ENCODE results near the gene PLCL2.

PLCL2 gene

GRCh38 chr3:16884748-16885592 lies at the start of gene PLCL2:
TSS of gene PLCL2 (plus strand) at chr3:16884955. CDS start at chr3:16885040, 85 bp downstream.
- DNase-seq (ENCODE audit: low read depth in 2 of 2): peak; percentile 49 to 62

DNA sequence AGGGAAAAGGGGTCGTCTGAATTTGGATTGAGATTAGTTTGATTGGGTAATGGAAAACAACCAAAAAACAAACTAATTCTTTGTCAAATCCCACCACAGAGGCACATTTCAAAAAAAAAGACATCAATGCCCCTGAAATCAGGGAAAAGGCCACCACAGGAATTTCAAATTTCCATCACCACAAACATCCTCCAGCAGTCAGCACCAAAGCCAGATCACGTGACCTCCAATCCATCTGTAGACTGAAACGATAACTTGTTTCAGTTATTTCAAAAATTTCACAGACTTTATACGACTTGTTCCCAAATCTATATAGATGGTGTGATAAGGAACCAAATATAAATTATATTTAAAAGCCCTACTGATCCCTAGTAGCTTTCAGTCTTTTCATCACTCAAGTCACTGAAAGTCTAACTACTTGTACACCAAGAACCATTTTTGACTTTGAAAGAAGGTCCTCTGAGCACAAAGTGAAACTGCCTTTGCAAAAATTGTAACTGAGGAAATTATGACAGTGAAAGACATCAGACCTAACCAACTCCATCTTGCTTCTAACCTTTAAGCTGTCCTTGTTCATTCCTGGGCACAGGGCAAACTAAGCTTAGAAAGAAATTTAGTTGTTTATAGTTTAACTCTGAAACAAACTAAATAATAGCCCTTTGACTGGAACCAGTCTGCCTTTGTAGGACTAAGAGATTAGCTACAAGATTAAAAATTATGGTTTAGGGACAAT lies 48.1 kb upstream of the PLCL2 start:
- no peak for DNase-seq (ENCODE audit: low read depth in 2 of 2)

DNA sequence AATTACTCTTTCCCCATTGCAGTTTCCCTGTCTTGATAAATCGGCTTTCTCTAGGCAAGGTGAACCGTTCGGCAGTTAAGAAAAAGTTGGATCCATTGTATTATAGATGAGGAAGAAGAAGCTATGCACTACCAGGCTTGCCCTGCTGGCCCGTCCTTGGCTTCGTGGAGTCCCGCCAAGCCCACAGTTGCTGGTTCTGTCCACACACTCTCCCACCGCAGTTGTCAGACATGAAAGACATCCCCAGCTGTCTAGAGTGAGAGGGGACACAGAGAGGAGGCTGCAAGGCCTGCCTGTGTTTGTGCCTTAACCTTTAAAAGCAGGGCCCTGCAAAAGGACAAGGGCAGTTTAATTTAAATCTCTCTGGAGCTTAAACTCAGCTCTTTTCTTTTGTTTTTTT lies 47.2 kb upstream of the PLCL2 start:
- DNase-seq (ENCODE audit: low read depth in 2 of 2): no peak

DNA sequence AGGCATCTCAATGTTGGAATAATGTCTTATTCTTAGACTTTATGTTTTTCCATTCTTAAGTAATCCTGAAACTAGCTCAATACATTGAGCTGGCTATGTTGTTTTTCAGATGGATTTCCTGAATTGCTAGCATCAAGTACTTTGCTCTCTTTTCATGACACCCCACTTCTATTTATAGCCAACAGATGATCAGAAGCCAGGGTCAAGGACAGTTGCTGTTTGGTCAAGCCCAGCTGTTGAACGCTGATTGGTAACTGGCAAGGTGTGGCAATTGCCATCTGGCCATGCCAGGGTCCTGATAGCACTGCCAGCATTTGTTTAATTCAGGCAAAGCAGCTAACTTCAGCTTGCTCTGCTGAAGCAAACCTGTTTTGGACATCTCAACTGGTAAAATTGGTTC lies 46.2 kb upstream of the PLCL2 start:
- no peak for DNase-seq (ENCODE audit: low read depth in 2 of 2)

DNA sequence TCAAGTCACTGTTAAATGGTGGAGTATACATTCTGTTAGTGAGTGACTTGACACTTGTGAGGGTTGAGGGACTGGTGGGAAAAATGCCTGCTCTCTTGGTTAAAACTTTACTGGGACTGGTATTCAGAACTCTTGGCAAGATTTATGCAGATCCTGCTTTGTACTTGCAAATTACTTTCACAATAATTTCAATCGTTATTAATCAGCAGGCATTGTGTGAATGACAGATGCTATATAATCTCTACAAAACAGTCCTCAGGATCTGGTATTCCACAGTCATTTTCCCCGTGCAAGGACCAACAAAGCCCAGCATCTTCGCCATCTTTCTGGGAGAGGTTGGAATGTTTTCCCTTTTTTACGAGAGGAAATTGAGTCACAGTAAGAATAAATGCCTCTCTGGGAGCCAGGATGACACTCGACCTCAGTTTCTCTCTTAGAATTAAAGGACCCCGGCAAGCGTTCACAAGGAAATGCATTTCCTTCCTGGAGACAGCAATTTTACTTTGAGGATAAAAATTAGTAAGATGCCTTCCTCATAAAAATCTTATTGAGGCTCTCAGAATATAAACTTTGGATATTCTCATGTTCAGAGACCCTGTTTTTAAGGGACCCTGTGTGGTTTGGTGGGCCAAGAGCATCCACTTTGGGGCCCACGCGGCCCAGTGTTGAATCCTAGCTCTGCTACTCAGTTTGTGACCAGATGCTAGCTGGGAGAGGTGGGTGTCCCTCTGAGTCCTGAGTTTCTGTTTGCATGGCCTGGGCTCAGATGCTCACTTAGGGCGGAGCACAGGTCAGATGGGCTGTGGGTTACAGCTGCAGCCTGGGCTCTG lies 45.3 kb upstream of the PLCL2 start:
- no peak for DNase-seq (ENCODE audit: low read depth in 2 of 2)

- no peak for DNase-seq (ENCODE audit: low read depth in 2 of 2)
Measured at GRCh38 chr3:16840101-16840424, 44.7 kb upstream of the PLCL2 start.

DNA sequence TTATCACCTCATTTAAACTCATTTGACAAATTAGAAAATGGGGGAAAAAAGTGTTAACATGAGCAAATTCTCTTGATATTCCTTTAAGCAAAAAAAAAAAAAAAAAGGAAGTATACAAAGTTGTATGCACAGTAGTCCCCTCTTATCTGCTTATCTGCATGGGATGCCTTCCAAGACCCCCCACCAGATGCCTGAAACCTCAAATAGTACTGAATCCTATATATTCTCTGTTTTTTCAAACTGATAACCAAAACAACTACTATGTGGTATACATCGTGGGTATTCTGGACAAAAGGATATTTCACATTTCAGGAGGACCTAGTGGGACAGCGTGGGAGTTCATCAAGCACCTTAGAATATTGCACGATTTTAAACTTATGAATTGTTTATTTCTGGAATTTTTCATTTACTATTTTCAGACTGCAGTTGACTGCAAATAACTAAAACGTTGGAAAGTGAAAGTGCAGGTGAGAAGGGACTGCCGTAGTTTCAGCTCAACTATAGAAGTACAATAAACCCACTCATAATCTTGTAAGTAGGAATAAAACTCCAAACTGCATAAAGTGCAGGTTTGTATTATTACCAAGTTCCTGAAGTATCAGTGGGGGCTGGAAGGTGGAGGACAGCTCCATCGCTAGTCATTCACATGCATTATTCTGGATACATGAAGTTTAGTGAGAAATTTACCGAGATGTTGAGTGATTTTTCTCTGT lies 43.6 kb upstream of the PLCL2 start:
- no peak for DNase-seq (ENCODE audit: low read depth in 2 of 2)

GRCh38 chr3:16841904-16842271 lies 42.9 kb upstream of the PLCL2 start:
- peak; percentile 27 to 34 for DNase-seq (ENCODE audit: low read depth in 2 of 2)

DNA sequence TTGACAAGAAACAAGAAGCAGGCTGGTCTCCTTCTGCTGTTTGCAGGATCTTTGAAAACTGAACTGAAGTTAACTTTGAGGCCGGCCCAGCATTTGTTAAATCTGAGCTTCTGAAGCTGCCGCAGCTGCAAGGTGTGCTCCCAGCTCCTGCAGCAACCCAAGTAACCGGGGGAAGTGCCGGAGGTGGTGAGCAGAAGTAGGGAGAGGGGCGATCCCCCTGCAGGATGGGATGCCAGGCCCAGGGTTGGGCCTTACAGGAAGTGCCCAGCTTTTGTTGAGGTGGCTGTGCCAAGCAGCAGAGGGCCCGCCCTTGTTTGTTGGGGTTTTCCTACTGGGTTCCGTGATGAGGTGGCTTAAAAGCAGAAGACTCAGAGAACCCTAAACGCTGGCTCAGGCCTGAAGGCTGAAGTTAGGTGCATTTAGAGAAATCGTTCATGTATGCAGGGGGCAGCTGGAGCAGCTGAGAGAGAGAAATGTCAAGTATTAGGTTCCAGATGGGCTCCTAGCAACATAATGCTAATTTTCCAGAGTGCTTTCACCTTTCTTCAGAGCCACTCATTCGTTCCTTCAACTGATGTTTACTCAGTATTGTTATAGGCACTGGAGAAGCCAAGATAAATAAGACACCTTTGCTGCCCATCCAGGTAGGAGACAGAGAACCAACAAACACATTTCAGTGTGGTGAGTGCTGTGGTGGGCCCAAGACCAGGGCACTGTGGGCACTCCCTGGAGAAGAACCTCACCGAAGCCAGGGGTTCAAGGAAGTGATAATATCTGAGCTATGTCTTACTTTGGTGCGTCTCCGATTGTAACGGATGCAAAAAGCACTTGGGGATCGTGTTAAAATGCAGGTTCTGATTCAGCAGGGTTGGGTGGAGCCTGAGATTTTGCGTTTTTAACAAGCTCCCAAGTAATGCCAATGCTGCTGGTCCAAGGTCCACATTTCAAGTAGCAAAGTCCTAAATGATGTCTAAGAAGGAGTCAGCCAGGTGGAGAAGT lies 42.2 kb upstream of the PLCL2 start:
- DNase-seq (ENCODE audit: low read depth in 2 of 2): peak; percentile 53 to 59

DNA sequence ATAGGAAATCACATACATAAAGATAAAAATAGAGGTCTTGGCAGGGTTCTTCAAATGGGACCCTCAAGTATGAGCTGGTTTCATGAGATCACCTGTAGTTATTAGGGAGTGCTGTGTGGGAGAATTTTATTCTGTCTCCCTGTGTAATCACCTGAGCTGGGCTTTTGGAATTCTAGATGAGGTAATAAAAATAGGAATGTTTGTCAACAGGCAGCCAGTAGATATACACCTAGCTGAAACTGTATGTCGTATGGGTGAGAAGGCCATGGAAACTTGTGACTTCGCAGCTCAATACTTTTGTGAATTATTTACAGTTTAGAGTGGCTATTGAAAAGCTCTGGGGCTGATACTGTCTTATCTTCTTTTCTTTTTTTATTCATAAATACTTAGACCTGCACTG lies 40.5 kb upstream of the PLCL2 start:
- DNase-seq (ENCODE audit: low read depth in 2 of 2): no peak

DNA sequence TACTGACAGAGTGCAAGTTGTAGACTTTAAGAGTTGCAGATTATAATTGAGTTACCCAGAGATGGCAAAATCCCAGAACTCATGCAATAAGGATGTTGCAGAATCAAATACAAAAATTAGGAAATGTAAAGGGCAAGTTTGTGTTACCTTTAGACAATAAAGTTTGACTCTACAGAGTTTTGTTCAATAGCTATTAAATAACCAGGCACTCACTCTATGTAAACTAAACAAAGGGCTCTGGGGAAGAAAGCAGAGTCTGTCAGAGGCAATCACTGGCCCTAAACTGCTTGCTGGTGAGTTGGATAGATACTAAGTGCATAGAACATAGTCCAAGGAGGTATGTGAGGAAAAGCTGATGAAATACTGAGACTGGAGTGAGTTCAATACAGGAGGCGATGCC lies 40.0 kb upstream of the PLCL2 start:
- DNase-seq (ENCODE audit: low read depth in 2 of 2): no peak

DNA sequence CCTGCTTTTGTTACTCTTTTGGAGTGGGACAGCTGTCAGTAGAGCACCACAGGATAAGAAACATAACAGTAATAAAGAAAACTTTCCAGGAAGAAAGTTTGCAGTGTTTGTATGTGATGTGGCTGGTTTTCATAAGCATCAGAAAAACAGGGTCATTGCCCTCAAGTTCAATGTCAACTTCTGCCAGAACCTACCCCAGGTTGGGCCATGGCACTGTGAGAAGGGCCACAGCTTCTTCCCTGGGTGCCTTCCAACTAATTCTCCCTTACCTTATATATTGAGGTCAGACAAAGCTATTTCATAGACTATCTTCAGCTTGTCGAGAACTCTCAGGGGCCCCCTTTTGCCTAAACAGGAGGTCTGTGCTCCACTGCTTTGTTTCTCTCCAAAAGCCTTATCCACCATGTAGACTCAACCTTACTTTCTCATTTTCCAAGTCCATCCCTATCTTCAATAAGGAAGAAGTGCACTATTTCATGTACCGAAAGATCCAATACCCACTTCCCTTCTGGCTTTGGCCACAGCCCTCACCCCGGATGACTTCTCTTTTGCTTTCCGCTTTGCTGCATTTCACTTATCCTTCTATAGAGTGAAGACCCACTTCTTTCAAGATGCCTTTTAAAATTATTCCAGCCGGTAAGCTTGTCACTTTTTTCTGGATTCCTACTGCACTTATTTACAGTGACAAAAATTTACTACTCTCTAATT lies 38.2 kb upstream of the PLCL2 start:
- DNase-seq (ENCODE audit: low read depth in 2 of 2): no peak

- no peak for DNase-seq (ENCODE audit: low read depth in 2 of 2)
Measured at GRCh38 chr3:16848007-16848406, 36.7 kb upstream of the PLCL2 start.

DNA sequence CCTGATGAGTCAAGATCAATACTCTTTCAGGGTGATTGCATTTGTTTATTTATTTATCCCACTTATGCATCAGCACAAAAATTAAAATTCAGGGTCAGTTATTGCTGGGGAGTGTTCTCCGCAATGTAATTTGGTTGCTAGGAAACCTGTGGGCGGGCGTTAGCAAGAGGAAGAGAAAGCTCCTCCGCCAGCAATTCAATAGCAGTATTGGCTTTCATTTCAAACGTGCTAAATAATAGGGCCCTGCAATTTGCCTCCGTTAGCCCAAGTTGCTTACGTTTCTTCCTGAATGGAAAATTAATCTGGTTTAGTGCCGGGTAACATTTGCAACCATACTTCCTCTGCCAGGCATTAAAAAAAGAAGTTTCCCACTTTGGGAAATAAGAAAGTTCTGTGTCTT lies 35.5 kb upstream of the PLCL2 start:
- DNase-seq (ENCODE audit: low read depth in 2 of 2): peak; percentile 47 to 55

- DNase-seq (ENCODE audit: low read depth in 2 of 2): no peak
Measured at GRCh38 chr3:16849795-16850194, 35.0 kb upstream of the PLCL2 start.

- no peak for DNase-seq (ENCODE audit: low read depth in 2 of 2)
Measured at GRCh38 chr3:16855497-16855896, 29.3 kb upstream of the PLCL2 start.

DNA sequence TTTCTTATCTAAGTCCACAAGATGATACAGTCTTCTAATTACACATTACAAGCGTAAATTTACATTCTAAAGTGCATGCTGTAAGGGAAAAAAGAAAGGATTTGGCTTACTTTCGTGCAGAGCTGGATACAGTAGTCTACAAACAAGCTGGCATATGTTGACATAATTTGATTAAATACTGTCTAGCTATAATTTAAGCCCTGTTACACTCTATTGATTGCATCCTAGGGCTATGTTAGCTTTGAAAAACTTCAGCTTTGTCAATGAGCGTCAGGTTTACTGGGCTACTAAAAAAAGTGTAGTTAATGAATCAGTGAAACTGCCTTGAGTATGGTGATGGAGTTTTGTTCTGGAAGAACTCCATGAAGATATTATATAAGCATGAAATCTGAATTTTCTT lies 24.5 kb upstream of the PLCL2 start:
- DNase-seq (ENCODE audit: low read depth in 2 of 2): no peak

DNA sequence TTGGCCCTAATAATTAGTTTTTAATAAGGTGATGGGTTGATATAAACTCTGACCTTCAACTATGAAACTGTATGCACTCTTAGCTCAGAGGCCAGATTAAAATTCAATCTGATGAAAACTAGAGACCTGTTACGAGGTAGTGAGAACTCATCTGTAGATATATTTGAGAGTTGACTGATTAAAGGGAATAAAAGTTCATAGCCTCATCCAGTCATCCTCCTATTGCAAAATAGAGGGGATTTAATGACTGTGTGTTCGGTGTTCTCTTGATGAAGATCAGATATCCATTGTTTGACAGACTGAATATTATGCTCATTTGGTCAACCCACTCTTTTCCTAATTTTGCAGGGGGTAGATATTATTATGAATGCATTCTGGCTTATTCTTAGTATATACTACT lies 23.3 kb upstream of the PLCL2 start:
- no peak for DNase-seq (ENCODE audit: low read depth in 2 of 2)

GRCh38 chr3:16864610-16865313 lies 20.0 kb upstream of the PLCL2 start:
- DNase-seq (ENCODE audit: low read depth in 2 of 2): no peak
